Measurements from ENCODE around the gene P4HTM. TPM values are rescaled to one million over a fixed set of nuclear protein-coding genes. Genes with fewer than 3 reads are reported as not detected.

P4HTM gene
- total RNA-seq, 1 donor from 2014 or later = 25.0 TPM

GRCh38 chr3:48970586-48970985 is 19.5 kb upstream of the P4HTM start:
- no peaks in the 10 kb centered on the region for H3K9me3 Mint-ChIP-seq (ENCODE audit: unreplicated experiment)
- Histone ChIP-seq H2AFZ (ENCODE audit: low read depth, low read length) (no peak overlapping the region), H3K36me3 (ENCODE audit: insufficient read depth, low read length) (peaks cover 59% of the 10 kb centered on the region), H3K4me2 (ENCODE audit: low read length) (no peak overlapping the region), H3K9ac (ENCODE audit: low read length) (no peak overlapping the region), H3K27me3 (ENCODE audit: insufficient read depth, low read length) (no peaks in the 10 kb centered on the region), H3K27ac (ENCODE audit: low read depth, low read length) (no peak overlapping the region), H3K4me3 (ENCODE audit: insufficient read depth, low read depth, low read length) (no peak overlapping the region), H3K4me1 (ENCODE audit: insufficient read depth, low read length) (no peaks in the 10 kb centered on the region), H4K20me1 (ENCODE audit: insufficient read depth, low read length) (peaks cover 18% of the 10 kb centered on the region), H3K9me3 (ENCODE audit: insufficient read depth, low read depth, low read length) (no peaks in the 10 kb centered on the region), H3K79me2 (ENCODE audit: insufficient read depth, low read length) (no peaks in the 10 kb centered on the region)
- FAIRE-seq = no peak
- H3K36me3 Mint-ChIP-seq (ENCODE audit: low read depth, unreplicated experiment) = peaks cover 8% of the 10 kb centered on the region
- no peak for DNase-seq (ENCODE audit: low read depth)
- no peak overlapping the region for H3K4me3 Mint-ChIP-seq (ENCODE audit: unreplicated experiment)
- peaks cover 9% of the 10 kb centered on the region for H3K4me1 Mint-ChIP-seq (ENCODE audit: low read depth, unreplicated experiment)
- TF ChIP-seq CTCF (IDR thresholded peaks at IDR 0.05; ENCODE audit: insufficient read depth, low read depth, low read length) (no peak), EZH2 (IDR thresholded peaks at IDR 0.05; ENCODE audit: insufficient read depth, low read length) (no peak)
- H3K27ac Mint-ChIP-seq (ENCODE audit: unreplicated experiment) = peak overlapping the region; percentile 34
- no peaks in the 10 kb centered on the region for H3K27me3 Mint-ChIP-seq (ENCODE audit: low read depth, unreplicated experiment)

GRCh38 chr3:48974076-48974864 is 15.8 kb upstream of the P4HTM start:
- Histone ChIP-seq H3K36me3 (ENCODE audit: insufficient read depth, low read length) (peaks cover 56% of the 10 kb centered on the region), H3K79me2 (ENCODE audit: insufficient read depth, low read length) (no peaks in the 10 kb centered on the region), H3K4me2 (ENCODE audit: low read length) (no peak overlapping the region), H2AFZ (ENCODE audit: low read depth, low read length) (no peak overlapping the region), H3K4me1 (ENCODE audit: insufficient read depth, low read length) (no peaks in the 10 kb centered on the region), H4K20me1 (ENCODE audit: insufficient read depth, low read length) (peaks cover 5% of the 10 kb centered on the region), H3K4me3 (ENCODE audit: insufficient read depth, low read depth, low read length) (no peak overlapping the region), H3K9ac (ENCODE audit: low read length) (no peak overlapping the region), H3K27me3 (ENCODE audit: insufficient read depth, low read length) (no peaks in the 10 kb centered on the region), H3K27ac (ENCODE audit: low read depth, low read length) (no peak overlapping the region), H3K9me3 (ENCODE audit: insufficient read depth, low read depth, low read length) (no peaks in the 10 kb centered on the region)
- no peak overlapping the region for H3K4me3 Mint-ChIP-seq (ENCODE audit: unreplicated experiment)
- FAIRE-seq (no peak), DNase-seq (ENCODE audit: low read depth) (no peak)
- no peak for TF ChIP-seq EZH2 (IDR thresholded peaks at IDR 0.05; ENCODE audit: insufficient read depth, low read length)
- TF ChIP-seq CTCF (IDR thresholded peaks at IDR 0.05; ENCODE audit: insufficient read depth, low read depth, low read length) = no peak
- H3K27ac Mint-ChIP-seq (ENCODE audit: unreplicated experiment) = no peak overlapping the region
- H3K9me3 Mint-ChIP-seq (ENCODE audit: unreplicated experiment) = no peaks in the 10 kb centered on the region
- peaks cover 12% of the 10 kb centered on the region for H3K36me3 Mint-ChIP-seq (ENCODE audit: low read depth, unreplicated experiment)
- H3K4me1 Mint-ChIP-seq (ENCODE audit: low read depth, unreplicated experiment) = no peaks in the 10 kb centered on the region
- H3K27me3 Mint-ChIP-seq (ENCODE audit: low read depth, unreplicated experiment) = no peaks in the 10 kb centered on the region

GRCh38 chr3:48979451-48979850 is 10.6 kb upstream of the P4HTM start:
- Mint-ChIP-seq H3K27ac (ENCODE audit: unreplicated experiment) (no peak overlapping the region), H3K36me3 (ENCODE audit: low read depth, unreplicated experiment) (peaks cover 31% of the 10 kb centered on the region), H3K9me3 (ENCODE audit: unreplicated experiment) (no peaks in the 10 kb centered on the region), H3K27me3 (ENCODE audit: low read depth, unreplicated experiment) (no peaks in the 10 kb centered on the region), H3K4me1 (ENCODE audit: low read depth, unreplicated experiment) (peaks cover 3% of the 10 kb centered on the region), H3K4me3 (ENCODE audit: unreplicated experiment) (no peak overlapping the region)
- H3K36me3 ChIP-seq (ENCODE audit: insufficient read depth, low read length) = peaks cover 46% of the 10 kb centered on the region
- FAIRE-seq (no peak), DNase-seq (ENCODE audit: low read depth) (no peak)
- TF ChIP-seq CTCF (IDR thresholded peaks at IDR 0.05; ENCODE audit: insufficient read depth, low read depth, low read length) (no peak), EZH2 (IDR thresholded peaks at IDR 0.05; ENCODE audit: insufficient read depth, low read length) (no peak)
- H3K79me2 ChIP-seq (ENCODE audit: insufficient read depth, low read length) = no peaks in the 10 kb centered on the region
- peaks cover 12% of the 10 kb centered on the region for H4K20me1 ChIP-seq (ENCODE audit: insufficient read depth, low read length)
- H3K27me3 ChIP-seq (ENCODE audit: insufficient read depth, low read length) = no peaks in the 10 kb centered on the region
- no peak overlapping the region for H3K4me3 ChIP-seq (ENCODE audit: insufficient read depth, low read depth, low read length)
- no peaks in the 10 kb centered on the region for H3K9me3 ChIP-seq (ENCODE audit: insufficient read depth, low read depth, low read length)
- no peak overlapping the region for H3K9ac ChIP-seq (ENCODE audit: low read length)
- H2AFZ ChIP-seq (ENCODE audit: low read depth, low read length) = no peak overlapping the region
- no peaks in the 10 kb centered on the region for H3K4me1 ChIP-seq (ENCODE audit: insufficient read depth, low read length)
- H3K4me2 ChIP-seq (ENCODE audit: low read length) = no peak overlapping the region
- H3K27ac ChIP-seq (ENCODE audit: low read depth, low read length) = no peak overlapping the region
